Measurements from ENCODE around the gene P4HB.

- TF ChIP-seq EZH2phosphoT487 (IDR thresholded peaks at IDR 0.05; ENCODE audit: insufficient read depth, low read depth) = no peak
- TF ChIP-seq EZH2 (IDR thresholded peaks at IDR 0.05; ENCODE audit: insufficient read depth, poor library complexity, severe bottlenecking) = no peak
Observed at GRCh38 chr17:81898029-81898866, 37.9 kb upstream of the P4HB start.

Data from GM23248 (cell line).